ENCODE data around the gene C1QC. TPM values are rescaled to one million over a fixed set of nuclear protein-coding genes. Genes with fewer than 3 reads are reported as not detected.
A peak's percentile ranks its signal among the peaks of the same experiment; 100 is the strongest.

C1QC gene
- total RNA-seq, 1 experiment from 2014 or later = 0.59 TPM

DNA sequence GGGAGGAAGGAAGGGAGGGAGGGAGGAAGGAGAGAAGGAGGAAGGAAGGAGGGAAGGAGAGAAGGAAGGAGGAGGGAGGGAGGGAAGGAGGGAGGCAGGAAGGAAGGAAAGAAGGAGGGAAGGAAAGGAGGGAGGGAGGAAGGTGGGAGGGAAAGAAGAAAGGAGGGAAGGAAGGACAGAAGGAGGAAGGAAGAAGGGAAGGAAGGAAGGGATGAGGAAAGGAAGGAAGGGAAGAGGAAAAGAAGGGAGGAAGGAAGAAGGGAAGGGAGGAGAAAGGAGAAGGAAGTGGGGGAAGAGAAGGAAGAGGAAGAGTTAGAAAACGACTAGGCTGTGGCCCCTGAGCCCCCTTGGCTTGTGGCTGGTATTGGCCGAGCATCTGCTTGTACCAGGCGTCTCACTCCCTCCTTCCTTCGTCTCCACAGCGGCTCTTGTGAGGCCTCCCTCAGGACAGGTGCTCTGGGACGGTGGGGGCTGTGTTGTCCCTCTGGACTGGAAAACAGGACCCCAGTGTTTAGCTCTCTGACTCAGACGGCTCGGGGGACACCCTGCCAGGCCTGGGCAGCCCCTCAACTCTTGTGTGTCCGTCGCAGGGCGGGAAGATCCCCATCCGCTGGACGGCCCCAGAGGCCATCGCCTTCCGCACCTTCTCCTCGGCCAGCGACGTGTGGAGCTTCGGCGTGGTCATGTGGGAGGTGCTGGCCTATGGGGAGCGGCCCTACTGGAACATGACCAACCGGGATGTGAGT lies 43.2 kb upstream of the C1QC start:
- Histone ChIP-seq H3K9me2 (ENCODE audit: insufficient read depth) (no peaks in the 10 kb centered on the region), H2AFZ (ENCODE audit: low read depth, low read length, poor library complexity, severe bottlenecking) (no peak overlapping the region), H3K4me3 (replicated peaks in 1 of 2; ENCODE audit: low read depth in 1 of 2, low read length in 2 of 2) (no peak overlapping the region), H3K27me3 (ENCODE audit: insufficient read depth, low read length) (peaks cover 23% of the 10 kb centered on the region; the same call in 1 of the 2 replicates), H3K4me2 (ENCODE audit: low read length) (no peak overlapping the region), H3K9me3 (ENCODE audit: control insufficient read depth in 1 of 2, insufficient read depth in 1 of 2, low read depth in 1 of 2, low read length in 2 of 2) (no peaks in the 10 kb centered on the region), H3K36me3 (ENCODE audit: control insufficient read depth in 1 of 2, insufficient read depth in 2 of 2, low read length in 2 of 2) (no peaks in the 10 kb centered on the region), H3K4me1 (ENCODE audit: control insufficient read depth in 1 of 2, insufficient read depth in 2 of 2, low read length in 2 of 2) (no peaks in the 10 kb centered on the region), H3K9ac (ENCODE audit: low read length) (no peak overlapping the region), H4K20me1 (ENCODE audit: insufficient read depth) (no peaks in the 10 kb centered on the region), H3K27ac (ENCODE audit: low read depth, low read length) (no peak overlapping the region), H3K79me2 (ENCODE audit: insufficient read depth, low read length) (no peaks in the 10 kb centered on the region)
- ChIA-PET POLR2A (no interaction called here), CTCF (no interaction called here), RAD21 (ENCODE audit: low non-redundant PET in 1 of 2, low total read pairs in 2 of 2, uncharacterized antibody in 2 of 2, unreplicated experiment in 2 of 2) (no interaction called here)
- ATAC-seq (peak; percentile 85), DNase-seq (ENCODE audit: low read depth, low spot score) (no peak)
- intact Hi-C loops (cut with micrococcal nuclease) = no loop called here
- no TSS peak for BruUV-seq (replicated peaks)
- TF ChIP-seq EGR1 (IDR thresholded peaks at IDR 0.05; ENCODE audit: low read depth) (no peak), FOSL1 (IDR thresholded peaks at IDR 0.05; ENCODE audit: low read depth) (no peak)

DNA sequence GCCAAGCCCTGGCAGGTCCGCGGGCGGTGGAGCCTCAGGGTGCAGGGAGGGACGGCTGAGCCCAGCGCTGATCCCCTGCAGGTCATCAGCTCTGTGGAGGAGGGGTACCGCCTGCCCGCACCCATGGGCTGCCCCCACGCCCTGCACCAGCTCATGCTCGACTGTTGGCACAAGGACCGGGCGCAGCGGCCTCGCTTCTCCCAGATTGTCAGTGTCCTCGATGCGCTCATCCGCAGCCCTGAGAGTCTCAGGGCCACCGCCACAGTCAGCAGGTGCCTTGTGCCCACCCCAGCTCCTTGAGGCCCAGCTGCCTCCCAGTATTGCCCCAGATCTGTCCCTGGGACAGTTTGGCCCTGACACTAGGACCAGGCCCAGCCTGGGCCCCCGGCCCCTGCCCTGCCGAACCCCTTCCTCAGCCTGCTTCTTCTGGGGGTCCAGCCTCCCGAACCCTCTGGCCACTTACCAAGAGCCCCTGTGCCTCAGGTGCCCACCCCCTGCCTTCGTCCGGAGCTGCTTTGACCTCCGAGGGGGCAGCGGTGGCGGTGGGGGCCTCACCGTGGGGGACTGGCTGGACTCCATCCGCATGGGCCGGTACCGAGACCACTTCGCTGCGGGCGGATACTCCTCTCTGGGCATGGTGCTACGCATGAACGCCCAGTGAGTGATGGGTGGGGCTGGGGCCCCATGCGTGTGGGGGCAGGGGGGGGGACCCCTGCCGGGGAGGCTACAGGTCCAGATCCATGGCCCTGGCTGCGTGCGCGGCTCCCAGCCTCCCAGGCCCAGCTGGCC lies 42.4 kb upstream of the C1QC start:
- no peaks in the 10 kb centered on the region for H3K9me3 ChIP-seq (ENCODE audit: control insufficient read depth in 1 of 2, insufficient read depth in 1 of 2, low read depth in 1 of 2, low read length in 2 of 2)
- H3K27ac ChIP-seq (ENCODE audit: low read depth, low read length) = no peak overlapping the region
- H4K20me1 ChIP-seq (ENCODE audit: insufficient read depth) = no peaks in the 10 kb centered on the region
- ChIA-PET POLR2A (no interaction called here), CTCF (no interaction called here), RAD21 (ENCODE audit: low non-redundant PET in 1 of 2, low total read pairs in 2 of 2, uncharacterized antibody in 2 of 2, unreplicated experiment in 2 of 2) (no interaction called here)
- no peak overlapping the region for H2AFZ ChIP-seq (ENCODE audit: low read depth, low read length, poor library complexity, severe bottlenecking)
- H3K4me2 ChIP-seq (ENCODE audit: low read length) = no peak overlapping the region
- H3K9ac ChIP-seq (ENCODE audit: low read length) = no peak overlapping the region
- peaks cover 30% of the 10 kb centered on the region for H3K27me3 ChIP-seq (ENCODE audit: insufficient read depth, low read length)
- no peak overlapping the region for H3K4me3 ChIP-seq (replicated peaks in 1 of 2; ENCODE audit: low read depth in 1 of 2, low read length in 2 of 2)
- TF ChIP-seq ELF1 (IDR thresholded peaks at IDR 0.05; ENCODE audit: borderline replicate concordance, low read depth) = no peak
- no peak for TF ChIP-seq CEBPB (IDR thresholded peaks at IDR 0.05; ENCODE audit: low read depth)
- TF ChIP-seq YY1 (IDR thresholded peaks at IDR 0.05; ENCODE audit: extremely low read depth, insufficient replicate concordance, low read depth, low read length) = no peak
- ATAC-seq (0 out of 2 replicates have a peak, but pooled peaks have one; percentile 8), DNase-seq (ENCODE audit: low read depth, low spot score) (no peak)
- H3K4me1 ChIP-seq (ENCODE audit: control insufficient read depth in 1 of 2, insufficient read depth in 2 of 2, low read length in 2 of 2) = no peaks in the 10 kb centered on the region
- BruUV-seq (replicated peaks) = no TSS peak
- intact Hi-C loops (cut with micrococcal nuclease) = no loop called here
- H3K9me2 ChIP-seq (ENCODE audit: insufficient read depth) = no peaks in the 10 kb centered on the region
- H3K79me2 ChIP-seq (ENCODE audit: insufficient read depth, low read length) = no peaks in the 10 kb centered on the region
- H3K36me3 ChIP-seq (ENCODE audit: control insufficient read depth in 1 of 2, insufficient read depth in 2 of 2, low read length in 2 of 2) = no peaks in the 10 kb centered on the region
